Activated T-cell treated with anti-CD3 and anti-CD28 coated beads for 4 hours (primary cell): Measurements from ENCODE around the gene ATP5F1B.

Experiments
- DNase-seq: peaks from one replicate; pipeline ENCODE4 v3.0.0-alpha.2; 2020

ATP5F1B gene

GRCh38 chr12:56645201-56645716, 525 bp downstream of the ATP5F1B start:
- no peak for DNase-seq

- no peak for DNase-seq
Observed at GRCh38 chr12:56644654-56645053, 1.1 kb downstream of the ATP5F1B start.

GRCh38 chr12:56641219-56641618, 4.6 kb downstream of the ATP5F1B start:
- DNase-seq: no peak

GRCh38 chr12:56637621-56638020, 8.2 kb downstream of the ATP5F1B start:
- no peak for DNase-seq

- DNase-seq: peak; percentile 79
Observed at GRCh38 chr12:56636675-56637540, 8.9 kb downstream of the ATP5F1B start.

- DNase-seq: peak; percentile 82
Observed at GRCh38 chr12:56635806-56636674, 9.7 kb downstream of the ATP5F1B start.

- DNase-seq: peak; percentile 37
Observed at GRCh38 chr12:56634837-56635791, 10.7 kb downstream of the ATP5F1B start.

GRCh38 chr12:56634242-56634836, 11.4 kb downstream of the ATP5F1B start:
- DNase-seq: peak; percentile 21

GRCh38 chr12:56633468-56634241, 12.1 kb downstream of the ATP5F1B start:
- DNase-seq: no peak

- no peak for DNase-seq
Observed at GRCh38 chr12:56632701-56633467, 12.9 kb downstream of the ATP5F1B start.

GRCh38 chr12:56631790-56632700, 13.7 kb downstream of the ATP5F1B start:
- peak; percentile 60 for DNase-seq

GRCh38 chr12:56630180-56630632, 15.6 kb downstream of the ATP5F1B start, which contains the start of gene BAZ2A:
Gene BAZ2A (minus strand): TSS chr12:56630326. CDS start chr12:56617530, 12,796 bp downstream.
- peak; percentile 76 for DNase-seq

GRCh38 chr12:56629459-56630179, 16.2 kb downstream of the ATP5F1B start:
- peak; percentile 33 for DNase-seq

GRCh38 chr12:56628671-56629458, 16.9 kb downstream of the ATP5F1B start:
- peak; percentile 42 for DNase-seq

GRCh38 chr12:56626701-56627100, 19.1 kb downstream of the ATP5F1B start:
- no peak for DNase-seq

- no peak for DNase-seq
Observed at GRCh38 chr12:56622535-56622934, 23.2 kb downstream of the ATP5F1B start.

- DNase-seq: no peak
Observed at GRCh38 chr12:56616925-56617324, 28.9 kb downstream of the ATP5F1B start.
